A549 (cell line): ENCODE results near the gene KRAS. TPM values are rescaled to one million over a fixed set of nuclear protein-coding genes. Genes with fewer than 3 reads are reported as not detected.
A peak's percentile ranks its signal among the peaks of the same experiment; 100 is the strongest.

Source experiments
- ATAC-seq, 2 experiments: fragments of 200-7000 bp in 1 of 2; fragments of >200 bp in 1 of 2; cut with Nextera tagmentation in 1 of 2; cut with Tn5 transposase in 1 of 2; 3 replicates each; pipeline versions ENCODE4 v1.8.0 to v1.9.1; 2018 to 2020; ENCODE audit warnings: mild to moderate bottlenecking in 1 of 2, moderate library complexity in 1 of 2
- CTCF ChIA-PET: fragments of 300-600 bp; sonication (Branson Sonifier 250); formaldehyde crosslinking; extraction: SDS; loops from one replicate; lab custom pipeline; 2021; ENCODE audit warnings: antibody characterized with exemption, inconsistent platforms; lab: Yijun Ruan, JAX
- POLR2A ChIA-PET: fragments of 350-600 bp; formaldehyde crosslinking; extraction: SDS; loops from one replicate; lab custom pipeline; 2021; ENCODE audit warnings: antibody characterized with exemption, inconsistent platforms; lab: Yijun Ruan, JAX
- DNase-seq, 2 experiments: peaks; one replicate each; pipeline versions ENCODE4 v3.0.0 to v3.0.0-alpha.2; 2011 to 2016; ENCODE audit warnings: low read depth in 1 of 2, low spot score in 1 of 2
- FAIRE-seq: peaks from 2 replicates; lab custom pipeline; 2011; peaks lifted over from hg19 to GRCh38; lab: Jason Lieb, UNC
- H3K27ac ChIP-seq, 2 experiments: fragments of >200 bp; sonication (Bioruptor Twin); formaldehyde crosslinking; 3 replicates each; pipeline ENCODE4 v1.5.1; 2016 to 2017
- H3K4me1 ChIP-seq: fragments of >200 bp; sonication (Bioruptor Twin); formaldehyde crosslinking; 3 replicates; pipeline ENCODE4 v1.6.1; 2016
- H3K4me2 ChIP-seq: fragments of >200 bp; sonication (Bioruptor Twin); formaldehyde crosslinking; 3 replicates; pipeline ENCODE4 v1.6.1; 2016
- H3K4me3 ChIP-seq: fragments of >200 bp; sonication (Bioruptor Twin); formaldehyde crosslinking; 3 replicates; pipeline ENCODE4 v1.5.1; 2016
- H3K9me3 ChIP-seq: fragments of >200 bp; sonication (Bioruptor Twin); formaldehyde crosslinking; 3 replicates; pipeline ENCODE4 v1.6.1; 2016
- CBX2 ChIP-seq: fragments of 200-600 bp; sonication (generic); IDR thresholded peaks from 2 replicates; pipeline ENCODE4 v1.6.1; 2016; ENCODE audit warnings: low read depth, mild to moderate bottlenecking, borderline replicate concordance
- ELK1 ChIP-seq: fragments of 150-350 bp; IDR thresholded peaks from 2 replicates; pipeline ENCODE4 v1.6.1; 2014; ENCODE audit warnings: low read depth, mild to moderate bottlenecking, low read length
- HES2 ChIP-seq: fragments of >200 bp; sonication (Bioruptor Twin); formaldehyde crosslinking; IDR thresholded peaks from 2 replicates; pipeline ENCODE4 v1.6.1; 2016
- HMGXB4 ChIP-seq: fragments of 250-450 bp; sonication (Bioruptor Pico); IDR thresholded peaks from 2 replicates; pipeline ENCODE4 v1.5.0; 2021; ENCODE audit warnings: mild to moderate bottlenecking, moderate library complexity, borderline replicate concordance
- KDM1A ChIP-seq: fragments of 200-600 bp; sonication (generic); IDR thresholded peaks from 2 replicates; pipeline ENCODE4 v1.6.1; 2016; ENCODE audit warnings: low read depth, mild to moderate bottlenecking
- MAFK ChIP-seq: fragments of 450-650 bp; IDR thresholded peaks from 2 replicates; pipeline ENCODE4 v1.6.1; 2014; ENCODE audit not compliant: partially characterized antibody
- POLR2A ChIP-seq: IDR thresholded peaks from 2 replicates; pipeline ENCODE4 v1.6.1; 2012; ENCODE audit warnings: mild to moderate bottlenecking, low read length
- SREBF2 ChIP-seq: fragments of 450-650 bp; IDR thresholded peaks from 2 replicates; pipeline ENCODE4 v1.6.1; 2014; ENCODE audit warnings: mild to moderate bottlenecking, moderate library complexity
- WGBS: methylation state at CpG from one replicate; pipeline ENCODE4 v1.1.6; 2017; ENCODE audit errors: missing lambda C conversion rate; 5-methylcytosine and 5-hydroxymethylcytosine counted together
- polyA plus RNA-seq, 4 experiments: library from polyadenylated mRNA; depleted of rRNA in 3 of 4; stranded (reverse); fragments of >200 nt; fragmentation: RNase III in 1 of 4; extraction: RNeasy Plus Mini Kit Qiagen cat#74134 plus additional on column Dnase treatment in 1 of 4; gene quantifications; 2 replicates in 3 of 4; 3 replicates in 1 of 4; pipeline ENCODE4 v1.2.3, GENCODE V29; 2011 to 2017
- TF ChIP-seq, protein P1 (sequence below): fragments of 200-600 bp; sonication (generic); IDR thresholded peaks from 2 replicates; pipeline ENCODE4 v1.6.1; 2016; ENCODE audit warnings: antibody characterized with exemption, mild to moderate bottlenecking, moderate library complexity

The KRAS gene
- polyA plus RNA-seq, 2 of the 4 experiments (the other 2 are of a cell fraction), result 16.5 to 38.4 TPM

GRCh38 chr12:25248137-25248536 lies 2.6 kb downstream of the KRAS start:
- Histone ChIP-seq H3K4me3 (no peak overlapping the region), H3K27ac (no peak overlapping the region), H3K4me2 (no peak overlapping the region), H3K4me1 (peaks cover 21% of the 10 kb centered on the region), H3K9me3 (no peaks in the 10 kb centered on the region)
- POLR2A ChIA-PET, result interaction anchor here (0.6 to 1.3 kb wide), 2 partner anchors 136 to 605 kb away, joined by 3 read pairs; no protein-coding TSS in a partner anchor
- no peak for ATAC-seq
- TF ChIP-seq, protein P1, sequence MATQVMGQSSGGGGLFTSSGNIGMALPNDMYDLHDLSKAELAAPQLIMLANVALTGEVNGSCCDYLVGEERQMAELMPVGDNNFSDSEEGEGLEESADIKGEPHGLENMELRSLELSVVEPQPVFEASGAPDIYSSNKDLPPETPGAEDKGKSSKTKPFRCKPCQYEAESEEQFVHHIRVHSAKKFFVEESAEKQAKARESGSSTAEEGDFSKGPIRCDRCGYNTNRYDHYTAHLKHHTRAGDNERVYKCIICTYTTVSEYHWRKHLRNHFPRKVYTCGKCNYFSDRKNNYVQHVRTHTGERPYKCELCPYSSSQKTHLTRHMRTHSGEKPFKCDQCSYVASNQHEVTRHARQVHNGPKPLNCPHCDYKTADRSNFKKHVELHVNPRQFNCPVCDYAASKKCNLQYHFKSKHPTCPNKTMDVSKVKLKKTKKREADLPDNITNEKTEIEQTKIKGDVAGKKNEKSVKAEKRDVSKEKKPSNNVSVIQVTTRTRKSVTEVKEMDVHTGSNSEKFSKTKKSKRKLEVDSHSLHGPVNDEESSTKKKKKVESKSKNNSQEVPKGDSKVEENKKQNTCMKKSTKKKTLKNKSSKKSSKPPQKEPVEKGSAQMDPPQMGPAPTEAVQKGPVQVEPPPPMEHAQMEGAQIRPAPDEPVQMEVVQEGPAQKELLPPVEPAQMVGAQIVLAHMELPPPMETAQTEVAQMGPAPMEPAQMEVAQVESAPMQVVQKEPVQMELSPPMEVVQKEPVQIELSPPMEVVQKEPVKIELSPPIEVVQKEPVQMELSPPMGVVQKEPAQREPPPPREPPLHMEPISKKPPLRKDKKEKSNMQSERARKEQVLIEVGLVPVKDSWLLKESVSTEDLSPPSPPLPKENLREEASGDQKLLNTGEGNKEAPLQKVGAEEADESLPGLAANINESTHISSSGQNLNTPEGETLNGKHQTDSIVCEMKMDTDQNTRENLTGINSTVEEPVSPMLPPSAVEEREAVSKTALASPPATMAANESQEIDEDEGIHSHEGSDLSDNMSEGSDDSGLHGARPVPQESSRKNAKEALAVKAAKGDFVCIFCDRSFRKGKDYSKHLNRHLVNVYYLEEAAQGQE, result no peak
- TF ChIP-seq KDM1A (no peak), HMGXB4 (CRISPR knock-in tag) (no peak), ELK1 (no peak)
- FAIRE-seq, result no peak
- 93% methylated on average over 20 of the region's 20 CpGs for WGBS
- DNase-seq, result no peak
- CTCF ChIA-PET, result no interaction called here

DNA sequence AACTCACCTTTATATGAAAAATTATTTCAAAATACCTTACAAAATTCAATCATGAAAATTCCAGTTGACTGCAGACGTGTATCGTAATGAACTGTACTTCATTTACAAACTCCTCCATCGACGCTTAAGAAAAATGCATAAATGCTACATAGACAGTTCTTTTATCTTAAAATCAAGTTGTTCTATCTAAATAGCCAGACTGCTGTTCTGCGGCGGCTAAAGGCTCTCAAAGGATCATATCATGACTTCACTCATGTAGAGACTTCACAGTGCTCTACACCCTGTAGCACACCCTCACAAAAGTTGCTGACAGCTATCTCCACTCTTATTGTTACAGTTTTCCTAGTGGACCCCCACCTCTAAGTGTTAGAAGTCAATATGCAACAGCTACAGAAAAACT lies 5.2 kb downstream of the KRAS start:
- ChIA-PET CTCF (no interaction called here), POLR2A (no interaction called here)
- Histone ChIP-seq H3K4me1 (peaks cover 37% of the 10 kb centered on the region), H3K4me2 (no peak overlapping the region), H3K27ac (no peak overlapping the region), H3K4me3 (no peak overlapping the region), H3K9me3 (no peaks in the 10 kb centered on the region)
- ATAC-seq, result no peak
- FAIRE-seq, result no peak
- WGBS, result 92% methylated on average over 6 of the region's 6 CpGs
- no peak for DNase-seq
- TF ChIP-seq SREBF2 (no peak), MAFK (peak; percentile 19)

GRCh38 chr12:25243680-25243990 lies 7.1 kb downstream of the KRAS start:
- H3K4me3 ChIP-seq, result no peak overlapping the region
- POLR2A ChIA-PET, result no interaction called here
- H3K9me3 ChIP-seq, result no peaks in the 10 kb centered on the region
- FAIRE-seq, result no peak
- H3K4me1 ChIP-seq, result peaks cover 31% of the 10 kb centered on the region
- H3K27ac ChIP-seq, result no peak overlapping the region
- TF ChIP-seq POLR2A, result no peak
- TF ChIP-seq SREBF2, result no peak
- no peak for TF ChIP-seq CBX2
- CTCF ChIA-PET, result no interaction called here
- DNase-seq, result no peak
- H3K4me2 ChIP-seq, result peak overlapping the region; percentile 23; the same call in 2 of the 3 replicates
- ATAC-seq, result no peak

DNA sequence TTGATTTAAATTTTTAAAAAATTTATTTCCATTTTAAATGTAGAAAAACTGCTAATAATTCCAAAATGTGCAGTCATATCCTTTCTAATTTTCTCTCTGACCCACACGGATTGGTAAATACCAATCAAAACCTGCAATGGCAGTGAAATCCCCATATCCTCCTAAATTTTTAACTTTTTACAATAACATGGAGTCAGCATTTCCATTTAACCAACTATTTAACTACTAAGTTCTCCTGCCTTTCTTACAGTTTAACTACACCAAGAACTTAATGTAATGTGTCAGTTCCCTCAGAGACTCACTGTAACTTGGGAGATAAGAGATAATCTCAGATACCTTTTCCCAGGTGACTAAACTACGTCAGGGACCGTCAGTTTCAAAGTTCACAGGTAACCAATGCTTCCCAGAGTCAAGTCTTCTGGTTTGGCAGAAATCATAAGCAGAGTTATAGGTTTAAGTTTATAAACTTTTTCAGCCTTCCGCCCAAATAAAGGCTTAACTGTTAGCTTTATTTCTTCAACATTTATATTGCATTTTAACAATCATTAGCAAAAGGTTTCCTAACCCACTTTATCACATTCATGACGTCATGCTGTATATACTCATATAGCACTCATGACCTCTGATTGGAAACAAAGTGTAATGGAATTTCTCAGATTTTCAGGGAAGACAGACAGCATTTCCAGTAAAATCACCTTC lies 7.6 kb downstream of the KRAS start:
- no peak overlapping the region for H3K4me3 ChIP-seq
- DNase-seq (no peak), FAIRE-seq (no peak), ATAC-seq (no peak)
- 72% methylated on average over 5 of the region's 5 CpGs for WGBS
- peak overlapping the region in 1 of 2 experiments; percentile 10; a peak in 1 of 6 replicates for H3K27ac ChIP-seq
- peak overlapping the region; percentile 23 for H3K4me2 ChIP-seq
- peaks cover 31% of the 10 kb centered on the region for H3K4me1 ChIP-seq
- no peaks in the 10 kb centered on the region for H3K9me3 ChIP-seq
- POLR2A ChIA-PET, result no interaction called here
- CTCF ChIA-PET, result no interaction called here
- TF ChIP-seq HES2 (no peak), MAFK (peak; percentile 52)
